ENCODE data around the gene TECTA.
A peak's percentile ranks its signal among the peaks of the same experiment; 100 is the strongest.
"Not testable (repeated sequence)": the region's sequence is repeated elsewhere in the genome, so short reads cannot be mapped to it uniquely, and the experiment has no call there.

The TECTA gene

DNA sequence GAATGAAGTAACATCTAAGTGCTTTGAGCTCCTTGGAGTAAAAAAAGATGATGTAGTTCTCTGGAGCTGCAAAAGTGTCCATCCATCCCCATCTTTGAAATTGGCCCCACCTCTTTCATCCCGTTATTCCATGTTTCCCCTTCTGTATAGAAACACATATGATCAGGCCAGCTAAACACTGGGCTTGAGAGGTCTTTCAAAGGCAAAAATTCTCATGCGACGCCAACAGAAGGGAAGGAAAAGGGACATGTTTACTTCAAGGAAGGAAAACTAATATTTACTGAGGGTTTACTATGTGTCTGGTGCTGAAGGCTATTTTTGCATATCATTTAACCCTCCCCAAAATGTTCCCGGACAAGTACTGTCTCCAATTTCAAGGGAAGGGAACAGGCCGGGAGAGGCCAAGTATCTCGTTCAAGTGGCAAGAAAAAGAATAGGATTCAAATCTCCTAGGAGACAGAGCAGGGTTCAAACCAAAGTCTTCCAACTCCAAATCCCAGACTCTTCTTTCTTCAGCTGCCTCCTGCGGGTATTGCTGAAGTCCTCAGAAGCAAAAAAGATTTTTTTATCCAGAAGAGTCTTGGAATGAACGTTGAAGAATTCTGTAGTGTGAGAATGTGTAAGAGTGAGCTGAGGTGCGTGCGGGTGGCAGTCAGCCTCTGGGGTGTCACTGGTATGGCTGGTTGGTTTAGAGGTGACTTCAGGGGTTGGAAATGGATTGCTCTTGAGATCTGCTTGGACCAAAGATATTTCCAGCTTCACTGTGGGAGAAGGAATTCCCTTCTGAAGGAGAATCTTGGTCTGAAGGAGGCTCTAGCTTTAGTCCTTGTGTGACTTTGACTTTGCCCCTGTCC, 10.1 kb downstream of the TECTA start:
- H3K4me3 ChIP-seq (ENCODE audit: low read depth, low read length): no peak overlapping the region
- TF ChIP-seq, protein P1, sequence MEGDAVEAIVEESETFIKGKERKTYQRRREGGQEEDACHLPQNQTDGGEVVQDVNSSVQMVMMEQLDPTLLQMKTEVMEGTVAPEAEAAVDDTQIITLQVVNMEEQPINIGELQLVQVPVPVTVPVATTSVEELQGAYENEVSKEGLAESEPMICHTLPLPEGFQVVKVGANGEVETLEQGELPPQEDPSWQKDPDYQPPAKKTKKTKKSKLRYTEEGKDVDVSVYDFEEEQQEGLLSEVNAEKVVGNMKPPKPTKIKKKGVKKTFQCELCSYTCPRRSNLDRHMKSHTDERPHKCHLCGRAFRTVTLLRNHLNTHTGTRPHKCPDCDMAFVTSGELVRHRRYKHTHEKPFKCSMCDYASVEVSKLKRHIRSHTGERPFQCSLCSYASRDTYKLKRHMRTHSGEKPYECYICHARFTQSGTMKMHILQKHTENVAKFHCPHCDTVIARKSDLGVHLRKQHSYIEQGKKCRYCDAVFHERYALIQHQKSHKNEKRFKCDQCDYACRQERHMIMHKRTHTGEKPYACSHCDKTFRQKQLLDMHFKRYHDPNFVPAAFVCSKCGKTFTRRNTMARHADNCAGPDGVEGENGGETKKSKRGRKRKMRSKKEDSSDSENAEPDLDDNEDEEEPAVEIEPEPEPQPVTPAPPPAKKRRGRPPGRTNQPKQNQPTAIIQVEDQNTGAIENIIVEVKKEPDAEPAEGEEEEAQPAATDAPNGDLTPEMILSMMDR (IDR thresholded peaks at IDR 0.05; ENCODE audit: control insufficient read depth, extremely low read depth, insufficient read depth): no peak

DNA sequence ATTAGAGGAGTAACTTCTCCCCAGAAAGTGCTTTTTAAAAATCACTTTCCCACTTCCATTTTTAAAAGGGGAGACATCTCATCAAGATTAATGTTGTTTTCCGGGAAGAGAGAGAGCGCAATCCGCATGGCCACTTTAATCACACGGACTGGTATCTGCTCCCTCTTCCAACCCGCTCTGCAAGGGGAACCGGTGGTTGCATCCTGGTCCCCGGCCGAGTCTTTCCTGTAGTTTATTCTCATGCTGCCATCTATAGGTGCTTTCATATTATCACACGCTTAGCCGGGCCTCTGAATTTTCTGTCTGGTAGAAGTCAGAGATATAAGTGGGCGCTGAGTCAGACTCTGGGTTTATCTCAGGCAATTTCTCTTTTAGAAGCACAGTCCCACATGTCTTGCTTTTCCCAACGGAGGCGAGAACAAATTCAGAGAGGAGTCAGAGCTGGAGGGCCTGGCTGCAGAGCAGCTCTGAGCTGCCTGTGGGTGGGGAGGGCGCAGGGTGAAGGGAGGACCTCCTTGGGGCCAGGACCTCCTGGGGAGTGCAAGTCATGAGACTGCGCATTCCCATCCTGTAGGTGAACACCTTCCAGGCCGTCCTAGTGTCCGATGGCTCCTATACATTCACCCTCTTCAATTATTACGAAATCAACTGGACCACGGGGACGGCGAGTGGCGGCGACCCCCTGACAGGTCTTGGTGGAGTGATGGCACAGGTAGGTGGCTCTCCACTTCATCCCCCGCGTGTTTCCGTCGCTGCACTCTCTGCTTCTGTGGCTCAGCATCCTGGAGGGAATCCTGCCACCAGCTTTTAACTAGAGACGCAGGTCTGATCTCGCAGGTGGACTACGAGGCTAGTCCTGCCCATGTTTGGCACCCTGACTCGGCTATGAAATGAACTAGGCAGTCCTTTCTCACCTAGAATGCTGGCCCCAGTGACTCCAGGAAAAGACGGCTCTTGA, 11.7 kb downstream of the TECTA start:
- no peak overlapping the region for H3K4me3 ChIP-seq (ENCODE audit: low read depth, low read length)
- peak; percentile 67 for DNase-seq (ENCODE audit: low read depth)
- TF ChIP-seq, protein P1 (IDR thresholded peaks at IDR 0.05; ENCODE audit: control insufficient read depth, extremely low read depth, insufficient read depth): peak; percentile 81

More for the DNA sequence above, 10.1 kb downstream of the TECTA start:
- no peak for DNase-seq (ENCODE audit: low read depth)

DNA sequence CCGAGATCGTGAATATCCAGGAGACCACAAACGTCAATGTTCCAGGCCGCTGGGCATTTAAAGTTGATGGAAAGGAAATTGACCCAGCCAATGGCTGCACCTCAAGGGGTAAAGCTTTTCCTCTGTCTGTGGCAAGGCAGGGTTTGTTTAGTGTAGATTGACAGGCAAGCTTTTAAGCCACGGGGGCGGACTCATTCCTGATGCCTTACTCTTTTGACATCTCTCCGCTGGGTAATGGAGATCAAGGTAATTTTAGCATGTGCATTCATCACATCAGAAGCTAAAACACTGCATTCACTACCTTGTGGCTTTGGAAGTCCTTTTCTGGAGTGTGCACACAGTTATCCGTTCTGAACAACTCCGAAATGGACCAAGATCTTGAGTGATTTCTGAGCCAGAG, 12.6 kb downstream of the TECTA start:
- TF ChIP-seq, protein P1 (IDR thresholded peaks at IDR 0.05; ENCODE audit: control insufficient read depth, extremely low read depth, insufficient read depth): no peak
- DNase-seq (ENCODE audit: low read depth): no peak

DNA sequence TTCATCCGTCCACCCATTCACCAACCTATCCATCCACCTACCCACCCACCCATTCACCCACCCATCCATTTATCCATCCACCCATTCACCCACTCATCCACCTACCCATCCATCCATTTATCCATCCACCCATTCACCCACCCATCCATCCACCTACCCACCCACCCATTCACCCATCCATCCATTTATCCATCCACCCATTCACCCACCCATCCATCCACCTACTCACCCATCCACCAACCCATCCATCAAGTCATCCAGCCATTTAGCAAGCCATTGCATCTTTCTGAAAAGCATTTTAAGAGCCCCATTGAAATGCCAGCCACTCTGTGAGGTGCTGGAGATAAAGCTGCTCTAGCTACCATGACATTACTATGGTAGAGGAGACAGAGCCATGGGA, 14.0 kb downstream of the TECTA start:
- not testable (repeated sequence) for H3K4me3 ChIP-seq (ENCODE audit: low read depth, low read length); DNase-seq (ENCODE audit: low read depth)

More for the DNA sequence above, 12.6 kb downstream of the TECTA start:
- no peak overlapping the region for H3K4me3 ChIP-seq (ENCODE audit: low read depth, low read length)

DNA sequence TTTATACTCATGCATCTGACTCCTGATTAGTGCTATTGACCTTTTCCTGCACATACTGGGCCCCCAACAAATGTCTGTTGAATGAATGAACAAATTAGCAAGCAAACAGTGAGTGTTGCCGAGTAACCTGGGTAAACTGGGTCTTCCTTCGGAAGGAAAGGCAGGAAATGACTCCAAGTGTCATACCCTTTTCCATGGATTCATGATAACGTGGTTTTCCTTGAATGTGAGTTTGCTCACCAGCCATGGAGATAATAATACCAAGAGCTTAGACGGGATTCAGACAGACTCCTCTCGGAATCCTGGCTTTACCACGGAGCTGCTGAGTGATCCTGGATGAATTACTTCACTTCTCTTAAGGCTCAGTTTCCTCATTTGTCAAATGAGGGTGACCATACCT, 16.7 kb downstream of the TECTA start:
- TF ChIP-seq, protein P1 (IDR thresholded peaks at IDR 0.05; ENCODE audit: control insufficient read depth, extremely low read depth, insufficient read depth): no peak
- H3K4me3 ChIP-seq (ENCODE audit: low read depth, low read length): no peak overlapping the region
- DNase-seq (ENCODE audit: low read depth): no peak

DNA sequence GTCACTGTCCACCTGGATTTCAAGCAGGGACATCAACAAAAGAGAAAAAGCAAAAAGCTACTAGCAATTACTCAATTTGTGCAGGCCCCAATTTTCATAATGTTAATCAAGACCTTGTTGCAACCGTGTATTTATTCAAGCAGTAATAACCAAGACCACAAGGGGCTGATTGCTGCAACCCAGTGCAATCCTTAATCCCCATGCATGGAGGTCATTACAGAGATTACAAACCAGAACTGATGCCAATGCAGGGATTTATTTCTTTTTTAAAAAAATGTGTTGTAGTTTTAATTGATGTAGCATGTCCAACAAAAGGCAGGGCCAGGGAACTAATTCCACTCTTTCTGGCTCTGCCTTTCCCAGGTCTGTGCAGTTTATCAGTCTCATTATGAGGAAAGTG, 18.4 kb downstream of the TECTA start:
- TF ChIP-seq, protein P1 (IDR thresholded peaks at IDR 0.05; ENCODE audit: control insufficient read depth, extremely low read depth, insufficient read depth): peak; percentile 50

DNA sequence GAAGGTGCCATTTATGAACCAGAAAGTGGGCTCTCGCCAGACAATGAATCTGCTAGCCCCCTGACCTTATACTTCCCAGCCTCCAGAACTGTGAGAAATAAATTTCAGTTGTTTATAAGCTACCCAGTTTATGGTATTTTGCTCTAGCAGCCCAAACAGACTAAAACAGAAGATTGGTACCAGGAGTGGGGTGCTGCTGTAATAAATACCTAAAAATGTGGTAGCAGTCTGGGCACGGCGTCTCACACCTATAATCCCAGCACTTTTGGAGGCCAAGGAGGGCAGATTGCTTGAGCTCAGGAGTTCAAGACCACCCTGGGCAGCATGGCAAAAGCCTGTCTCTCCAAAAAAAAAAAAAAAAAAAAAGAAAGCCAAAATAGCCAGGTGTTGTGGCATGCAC, 21.3 kb downstream of the TECTA start:
- no peak overlapping the region for H3K4me3 ChIP-seq (ENCODE audit: low read depth, low read length)
- TF ChIP-seq, protein P1 (IDR thresholded peaks at IDR 0.05; ENCODE audit: control insufficient read depth, extremely low read depth, insufficient read depth): no peak

More for the DNA sequence above, 18.4 kb downstream of the TECTA start:
- no peak for DNase-seq (ENCODE audit: low read depth)
- H3K4me3 ChIP-seq (ENCODE audit: low read depth, low read length): no peak overlapping the region

More for the DNA sequence above, 21.3 kb downstream of the TECTA start:
- no peak for DNase-seq (ENCODE audit: low read depth)
